ENCODE measurements around the gene ZC3HAV1.
A peak's percentile ranks its signal among the peaks of the same experiment; 100 is the strongest.
"Not testable (repeated sequence)": the region's sequence is repeated elsewhere in the genome, so short reads cannot be mapped to it uniquely, and the experiment has no call there.

The ZC3HAV1 gene

GRCh38 chr7:139109188-139109982 is at the start of gene ZC3HAV1:
Gene ZC3HAV1, minus strand, starts transcription at chr7:139109720. Its CDS starts 389 bp downstream, at chr7:139109331.
- DNase-seq (ENCODE audit: low spot score): peak; percentile 72

DNA sequence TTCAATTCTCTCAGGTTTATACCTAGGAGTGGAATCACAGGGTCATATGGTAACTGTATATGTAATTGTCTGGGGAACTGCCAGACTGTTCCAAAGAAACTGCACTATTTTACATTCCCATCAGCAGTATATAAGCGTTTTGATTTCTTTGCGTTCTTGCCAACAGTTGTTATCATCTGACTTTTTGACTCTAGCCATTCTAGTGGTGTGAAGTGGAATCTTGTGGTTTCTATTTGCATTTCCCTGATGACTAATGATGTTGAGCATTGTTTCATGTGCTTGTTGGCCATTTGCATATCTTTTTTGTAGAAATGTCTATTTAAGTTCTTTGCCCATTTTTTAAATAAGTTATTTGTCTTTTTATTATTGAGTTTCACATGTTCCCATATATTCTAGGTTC is 44.3 kb upstream of the ZC3HAV1 start:
- DNase-seq (ENCODE audit: low spot score): no peak

DNA sequence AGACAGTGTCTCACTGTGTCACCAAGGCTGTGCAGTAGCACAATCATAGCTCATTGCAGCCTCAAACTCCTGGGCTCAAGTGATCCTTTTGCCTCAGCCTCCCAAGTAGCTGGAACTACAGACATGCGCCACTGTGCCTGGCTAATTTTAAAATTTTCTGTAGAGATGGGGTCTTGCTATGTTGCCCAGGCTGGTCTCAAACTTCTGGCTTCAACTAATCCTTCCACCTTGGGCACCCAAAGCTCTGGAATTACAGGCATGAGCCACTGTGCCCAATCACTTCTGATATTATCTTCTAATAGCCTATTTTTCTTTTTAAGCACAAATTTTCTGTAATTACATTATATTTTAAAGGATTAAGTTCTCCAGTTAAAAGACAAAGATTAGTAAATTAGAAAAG is 42.6 kb upstream of the ZC3HAV1 start:
- no peak for DNase-seq (ENCODE audit: low spot score)

GRCh38 chr7:139139150-139139549 is 29.6 kb upstream of the ZC3HAV1 start:
- DNase-seq (ENCODE audit: low spot score): no peak

DNA sequence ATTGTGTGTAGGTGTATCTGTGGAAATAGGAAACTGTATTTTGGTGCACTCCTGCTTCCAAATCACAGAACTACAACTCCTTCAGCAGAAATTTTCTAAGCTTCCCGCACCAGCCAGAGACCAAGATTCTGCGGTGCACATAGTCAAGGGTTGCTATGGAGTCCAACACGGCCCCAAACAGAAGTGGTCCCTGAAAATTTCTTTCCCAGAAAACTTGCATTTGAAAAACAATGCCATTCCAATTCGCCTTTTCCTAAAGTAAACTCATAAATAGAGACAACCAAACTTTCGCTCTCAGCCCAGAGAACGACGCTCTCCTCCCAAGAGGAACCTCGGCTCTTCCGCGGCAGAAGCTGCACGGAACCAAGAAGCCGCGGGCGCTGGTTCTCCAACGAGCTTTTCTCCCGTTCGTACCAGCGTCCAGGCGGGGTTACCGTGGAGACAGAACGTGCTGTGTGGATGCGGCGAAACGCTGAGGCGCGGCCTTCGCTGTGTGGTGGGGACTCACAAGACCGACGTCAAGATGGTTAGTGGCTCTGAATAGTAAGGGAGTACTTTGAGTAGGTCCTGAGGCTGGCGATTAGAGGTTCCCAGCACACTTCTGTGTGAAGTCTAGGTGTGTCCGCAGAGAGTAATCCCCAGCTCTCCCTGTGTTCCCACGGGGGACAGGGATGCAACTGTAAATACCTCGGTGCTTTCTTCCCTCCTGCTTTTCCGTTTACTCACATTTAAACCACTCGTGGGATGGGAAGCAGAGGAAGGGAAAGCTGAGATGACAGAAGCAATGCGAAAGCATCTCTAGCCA is 24.0 kb upstream of the ZC3HAV1 start:
- peak; percentile 81 for DNase-seq (ENCODE audit: low spot score)

GRCh38 chr7:139132887-139133286 is 23.4 kb upstream of the ZC3HAV1 start:
- no peak for DNase-seq (ENCODE audit: low spot score)

DNA sequence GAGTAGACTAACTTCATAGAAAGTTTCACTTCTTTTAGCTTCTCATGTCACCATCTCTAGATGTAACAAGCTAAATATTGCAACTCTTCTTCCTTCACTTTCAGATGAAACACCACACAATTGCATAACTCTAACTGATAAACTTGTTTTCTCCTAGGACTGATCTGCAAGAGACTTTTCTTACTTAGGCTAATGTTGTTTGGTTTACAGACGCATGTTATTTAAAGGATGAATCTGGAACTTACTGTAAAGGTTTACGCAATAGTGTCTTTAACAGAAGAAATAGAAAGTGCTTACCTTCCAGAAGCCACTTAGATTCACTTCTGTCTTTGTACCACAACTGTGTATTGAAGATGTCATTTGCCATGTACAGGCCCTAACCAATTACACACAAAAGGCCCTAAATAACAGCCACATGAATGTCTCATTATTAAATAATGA is 22.1 kb upstream of the ZC3HAV1 start:
- DNase-seq (ENCODE audit: low spot score): peak; percentile 42

- not testable (repeated sequence) for DNase-seq (ENCODE audit: low spot score)
Measured at GRCh38 chr7:139129814-139130213, 20.3 kb upstream of the ZC3HAV1 start.

GRCh38 chr7:139127648-139128047 is 18.1 kb upstream of the ZC3HAV1 start:
- DNase-seq (ENCODE audit: low spot score): no peak

GRCh38 chr7:139125657-139126056 is 16.1 kb upstream of the ZC3HAV1 start:
- DNase-seq (ENCODE audit: low spot score): no peak

GRCh38 chr7:139124995-139125394 is 15.5 kb upstream of the ZC3HAV1 start:
- not testable (repeated sequence) for DNase-seq (ENCODE audit: low spot score)

DNA sequence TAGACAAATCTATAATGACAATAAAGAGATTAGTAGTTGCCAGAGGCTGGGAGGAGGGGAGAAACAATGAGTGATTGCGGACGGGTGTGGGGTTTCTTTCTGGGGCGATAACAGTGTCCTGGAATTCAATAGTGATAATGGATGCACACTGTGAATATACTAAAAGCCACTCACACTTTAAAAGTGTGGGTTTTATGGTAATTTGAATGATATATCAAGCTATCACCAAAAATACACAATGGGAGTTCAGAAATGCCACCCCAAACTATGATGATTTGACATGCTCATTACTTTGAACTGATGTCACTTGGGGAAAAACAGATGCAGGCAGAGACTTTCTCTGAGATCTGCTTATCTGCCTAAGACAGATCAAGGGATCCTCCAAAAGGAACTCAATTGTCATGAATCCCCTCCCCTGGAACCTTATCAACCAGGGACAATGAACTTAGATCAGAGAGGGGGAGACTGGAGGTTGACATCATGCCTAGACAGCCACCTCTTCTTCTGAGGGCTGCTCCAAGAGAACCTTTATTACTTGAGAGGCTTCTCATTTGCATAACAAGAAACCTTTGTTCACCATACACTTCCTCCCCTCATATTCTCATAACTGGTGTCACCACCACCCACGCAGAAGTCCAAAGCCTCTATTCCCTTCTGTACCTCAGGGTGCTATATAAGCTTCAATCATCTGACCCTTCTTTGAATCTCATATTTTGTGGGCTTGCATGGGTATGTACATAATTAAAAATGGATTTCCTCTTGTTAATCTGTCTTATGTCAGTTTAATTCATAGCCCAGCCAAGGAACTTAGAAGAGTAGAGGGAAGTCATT is 14.8 kb upstream of the ZC3HAV1 start:
- no peak for DNase-seq (ENCODE audit: low spot score)

GRCh38 chr7:139119486-139119849 is 9.9 kb upstream of the ZC3HAV1 start:
- DNase-seq (ENCODE audit: low spot score): no peak

GRCh38 chr7:139118805-139119485 is 9.4 kb upstream of the ZC3HAV1 start:
- no peak for DNase-seq (ENCODE audit: low spot score)

DNA sequence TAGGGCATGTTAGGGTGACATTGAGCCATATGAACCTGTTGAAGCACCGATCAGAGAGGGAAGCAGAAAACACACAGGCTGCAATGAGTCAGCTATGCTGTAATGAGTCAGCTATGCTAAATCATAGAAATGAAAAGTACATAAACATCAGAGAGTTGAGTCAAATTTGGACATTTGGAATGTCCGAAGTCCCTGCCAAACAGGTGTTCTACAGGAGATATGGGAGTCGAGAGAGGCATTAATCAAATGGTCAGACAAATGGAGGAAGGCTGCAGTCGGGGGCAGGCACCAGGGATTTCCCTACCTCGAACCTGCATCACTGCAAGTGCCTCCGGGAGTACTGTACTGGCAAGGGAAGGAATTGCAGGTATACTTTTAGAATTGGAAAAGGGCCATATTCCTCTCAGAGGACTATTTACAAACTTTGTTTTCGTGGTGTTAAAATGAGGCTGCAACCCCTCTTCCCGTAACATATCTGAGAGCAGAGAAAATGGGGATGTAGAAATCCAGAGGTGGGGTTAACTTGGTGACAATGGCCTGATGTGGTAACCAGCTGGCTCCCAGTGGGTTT is 8.8 kb upstream of the ZC3HAV1 start:
- no peak for DNase-seq (ENCODE audit: low spot score)

DNA sequence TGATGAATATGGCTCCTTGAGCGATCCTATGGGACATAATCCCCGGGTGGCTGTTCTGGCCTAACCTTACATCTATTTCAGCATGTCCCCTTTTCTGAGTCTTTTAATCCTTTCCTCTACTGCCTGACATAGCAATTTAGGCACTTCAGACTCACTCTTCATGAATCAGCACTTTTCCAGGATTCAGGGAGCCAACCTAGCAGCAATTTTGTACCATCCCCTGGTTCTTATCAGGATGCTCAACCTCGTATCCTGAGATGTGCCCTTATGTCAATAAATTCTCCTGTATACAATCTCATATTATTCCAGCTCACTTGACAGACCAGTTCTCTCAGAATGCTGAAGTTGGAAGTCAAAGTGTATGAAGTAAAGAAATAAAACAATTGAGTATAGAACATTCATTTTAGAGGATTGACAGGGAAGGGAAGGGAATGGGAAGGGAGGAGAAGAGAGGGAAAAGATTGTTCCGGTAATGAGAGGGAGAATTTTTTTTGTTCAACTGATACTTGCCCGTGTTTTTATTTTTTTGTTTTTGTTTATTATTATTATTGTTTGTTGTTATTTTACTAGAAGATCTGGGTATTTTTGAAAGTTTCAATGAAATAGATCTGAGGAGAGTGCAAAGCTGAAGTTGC is 8.2 kb upstream of the ZC3HAV1 start:
- no peak for DNase-seq (ENCODE audit: low spot score)

GRCh38 chr7:139116999-139117398 is 7.5 kb upstream of the ZC3HAV1 start:
- DNase-seq (ENCODE audit: low spot score): no peak

- no peak for DNase-seq (ENCODE audit: low spot score)
Measured at GRCh38 chr7:139115104-139115503, 5.6 kb upstream of the ZC3HAV1 start.

DNA sequence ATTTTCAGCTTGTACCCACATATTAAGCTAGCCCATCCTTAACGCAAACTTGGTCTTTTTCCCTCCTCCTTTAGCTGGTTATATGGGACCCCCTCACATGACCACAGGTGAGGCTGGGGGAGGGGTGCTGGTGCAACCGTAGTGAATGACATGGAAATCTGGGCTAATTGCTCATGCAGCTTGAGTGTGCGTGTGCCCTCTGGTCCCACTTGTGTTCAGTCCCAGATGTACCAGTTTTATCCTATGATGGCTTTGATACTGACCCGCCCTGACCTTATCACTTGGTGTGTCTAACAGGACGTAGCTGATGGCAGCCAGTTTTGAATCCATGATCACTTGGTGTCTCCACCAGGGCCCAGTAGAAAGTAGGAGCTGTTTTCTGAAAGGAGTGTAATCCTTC is 5.1 kb upstream of the ZC3HAV1 start:
- DNase-seq (ENCODE audit: low spot score): no peak

- no peak for DNase-seq (ENCODE audit: low spot score)
Measured at GRCh38 chr7:139114018-139114417, 4.5 kb upstream of the ZC3HAV1 start.

DNA sequence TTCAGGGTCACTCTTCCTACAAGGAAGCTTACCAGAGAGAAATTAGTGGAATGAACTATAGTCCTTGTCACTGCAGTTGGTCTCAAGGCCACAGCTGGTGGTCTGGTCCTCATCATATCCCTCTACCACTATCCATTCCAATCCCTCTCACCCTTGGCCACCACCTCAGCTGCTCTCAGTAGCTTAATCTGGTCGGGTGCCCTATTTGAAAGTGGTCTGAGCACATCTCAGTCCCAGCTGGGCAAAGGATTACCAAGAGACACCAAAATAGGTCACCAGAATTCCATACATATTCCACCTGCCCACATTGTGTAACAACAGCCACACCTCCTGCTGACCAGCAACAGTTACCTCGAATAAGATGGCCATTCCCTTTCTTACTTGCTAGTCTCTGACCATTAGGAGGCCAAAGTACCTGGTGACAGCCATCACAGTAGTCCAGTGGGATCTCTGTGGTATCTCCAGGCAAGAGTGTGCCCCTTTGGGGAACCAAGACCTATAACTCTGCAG is 3.3 kb upstream of the ZC3HAV1 start:
- DNase-seq (ENCODE audit: low spot score): no peak
